GM19438 (cell line): ENCODE data around the gene ANXA1.

ENCODE experiments used
- ATAC-seq: cut with Tn5 transposase; IDR thresholded peaks from one replicate; pipeline ENCODE4 v1.9.1; 2021; ENCODE audit warnings: low read depth; ENCODE audit not compliant: unreplicated experiment

Gene ANXA1

GRCh38 chr9:73202980-73203379 lies 51.3 kb downstream of the ANXA1 start:
- no peak for ATAC-seq

GRCh38 chr9:73204936-73205335 lies 53.3 kb downstream of the ANXA1 start:
- ATAC-seq, result no peak

- no peak for ATAC-seq
Measured at GRCh38 chr9:73206851-73207250, 55.2 kb downstream of the ANXA1 start.

DNA sequence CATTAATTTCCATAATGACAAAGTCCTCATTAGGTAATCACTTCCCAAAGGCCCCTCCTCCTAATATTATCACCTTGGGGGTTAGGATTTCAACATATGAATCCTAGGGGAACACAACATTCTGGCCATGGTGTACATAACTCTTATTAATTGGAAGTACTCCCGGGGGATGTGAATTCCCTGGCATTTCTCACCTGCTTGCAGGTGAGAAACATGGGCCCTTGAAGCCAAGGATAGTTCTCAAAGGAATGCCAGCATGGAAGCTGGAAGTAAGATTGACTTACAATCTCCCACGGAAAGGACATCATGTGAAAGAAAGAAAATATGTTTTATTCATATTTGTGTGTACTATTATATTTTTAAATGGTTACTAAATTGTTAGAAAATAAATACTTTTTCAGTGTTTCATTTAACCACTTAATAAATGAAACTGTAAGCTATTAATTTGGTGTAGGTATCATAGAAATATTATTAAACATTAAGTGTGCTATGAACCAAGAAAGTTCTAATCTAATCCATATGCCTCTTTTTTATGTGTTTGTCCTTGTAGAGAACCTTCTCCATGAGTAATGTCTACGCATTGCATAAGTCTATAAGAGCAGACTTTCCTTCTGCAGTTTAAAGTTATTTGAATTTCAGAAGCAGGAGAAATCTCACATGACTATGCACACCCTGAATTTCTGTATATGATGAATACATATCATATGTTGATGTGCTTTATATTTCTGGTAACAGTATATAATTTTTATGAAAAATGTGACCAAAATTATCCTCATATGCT lies 59.4 kb downstream of the ANXA1 start:
- no peak for ATAC-seq

DNA sequence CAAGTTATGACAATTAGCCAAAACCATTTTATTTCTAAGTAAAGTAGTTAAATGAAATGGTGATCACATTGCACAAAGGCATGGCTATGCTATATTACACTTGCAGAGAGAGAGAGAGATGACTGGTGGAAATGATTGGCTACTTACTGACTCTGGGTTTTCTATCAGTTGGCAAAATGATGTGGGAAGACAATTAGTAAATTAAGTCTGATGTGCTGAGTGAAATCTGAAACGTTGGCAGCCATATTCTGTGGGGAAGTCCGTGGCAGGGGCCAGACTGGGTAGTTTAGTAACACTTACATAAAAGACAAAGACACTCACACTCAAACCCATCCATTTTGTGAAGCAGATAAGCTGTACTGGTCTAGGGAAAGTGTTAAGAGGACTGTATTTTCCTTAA lies 61.6 kb downstream of the ANXA1 start:
- no peak for ATAC-seq

DNA sequence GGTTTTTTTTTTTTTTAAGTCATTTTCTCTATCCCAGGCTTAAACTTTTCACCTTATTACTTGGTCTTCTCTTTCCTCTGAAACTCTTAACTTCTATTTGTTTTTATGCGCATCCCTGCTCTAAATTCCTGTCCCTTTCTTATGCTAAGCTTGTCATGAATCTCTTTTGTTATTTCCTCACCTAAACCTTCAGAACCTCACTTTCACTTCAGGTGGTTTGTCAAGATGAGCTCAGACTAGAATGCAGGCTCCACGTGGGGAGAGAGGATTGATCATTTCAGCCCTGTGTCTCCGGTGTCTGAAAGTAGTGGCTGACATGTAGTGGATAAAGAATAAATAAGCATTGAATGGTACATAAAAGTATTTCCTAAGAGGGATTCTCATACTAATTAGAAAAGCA lies 63.6 kb downstream of the ANXA1 start:
- ATAC-seq, result no peak

- no peak for ATAC-seq
Measured at GRCh38 chr9:73216100-73216499, 64.4 kb downstream of the ANXA1 start.
